B cell (primary cell): ENCODE data around the gene DENND5B. TPM values are rescaled to one million over a fixed set of nuclear protein-coding genes. Genes with fewer than 3 reads are reported as not detected.
A peak's percentile ranks its signal among the peaks of the same experiment; 100 is the strongest.

Source experiments
- ATAC-seq: fragments of 200-7000 bp; cut with Tn5 transposase; one replicate; pipeline ENCODE4 v1.10.0; 2021; ENCODE audit warnings: low read depth, mild to moderate bottlenecking, moderate number of reproducible peaks, moderate library complexity
- CTCF ChIA-PET: fragments of 350-600 bp; sonication (Branson Sonifier 250); formaldehyde crosslinking; loops from one replicate; lab custom pipeline; 2021; ENCODE audit warnings: antibody characterized with exemption, inconsistent platforms; lab: Charles Lee
- POLR2A ChIA-PET: fragments of 350-600 bp; sonication (Branson Sonifier 250); formaldehyde crosslinking; loops from one replicate; lab custom pipeline; 2021; ENCODE audit warnings: antibody characterized with exemption; lab: Charles Lee
- DNase-seq: peaks from one replicate; pipeline ENCODE4 v3.0.0; 2013
- H2AFZ ChIP-seq: 2 replicates; pipeline ENCODE4 v1.6.1; 2012; ENCODE audit warnings: mild to moderate bottlenecking, low read depth, low read length; ENCODE audit not compliant: insufficient read depth, poor library complexity, severe bottlenecking
- H3K27ac ChIP-seq, 2 donors: 1 replicate in 1 of 2; 2 replicates in 1 of 2; pipeline ENCODE4 v1.5.1; 2012 to 2013; ENCODE audit warnings: low read length in 2 of 2, mild to moderate bottlenecking in 2 of 2, moderate library complexity in 1 of 2
- H3K27me3 ChIP-seq, 4 experiments: fragments of 200-600 bp in 1 of 4; sonication (generic) in 1 of 4; replicated peaks in 1 of 4; 1 replicate in 2 of 4; 2 replicates in 2 of 4; pipeline versions ENCODE4 v1.6.1 to v1.7.0; 2013 to 2016; ENCODE audit warnings: low read length in 3 of 4, mild to moderate bottlenecking in 2 of 4, mixed read lengths in 1 of 4, moderate library complexity in 1 of 4; ENCODE audit not compliant: insufficient read depth in 4 of 4, control insufficient read depth in 3 of 4; ENCODE audit errors: control extremely low read depth in 1 of 4
- H3K36me3 ChIP-seq, 2 experiments: replicated peaks in 1 of 2; 1 replicate in 1 of 2; 2 replicates in 1 of 2; pipeline versions ENCODE4 v1.6.1 to v1.7.1; 2013; ENCODE audit warnings: low read length in 1 of 2; ENCODE audit not compliant: insufficient read depth in 2 of 2, control insufficient read depth in 1 of 2; ENCODE audit errors: control extremely low read depth in 1 of 2, extremely low read depth in 1 of 2
- H3K4me1 ChIP-seq, 2 donors: fragments of 200-600 bp in 1 of 2; sonication (generic) in 1 of 2; 1 replicate in 1 of 2; 2 replicates in 1 of 2; pipeline versions ENCODE4 v1.5.1 to v1.6.1; 2013 to 2017; ENCODE audit warnings: low read length in 2 of 2; ENCODE audit not compliant: control insufficient read depth in 2 of 2, insufficient read depth in 2 of 2
- H3K4me2 ChIP-seq: replicated peaks from 2 replicates; pipeline ENCODE3; 2012; ENCODE audit warnings: mild to moderate bottlenecking, low read depth, low read length; ENCODE audit not compliant: poor library complexity, severe bottlenecking
- H3K4me3 ChIP-seq, 5 experiments: fragments of 200-600 bp in 1 of 5; sonication (generic) in 1 of 5; 1 replicate in 3 of 5; 2 replicates in 2 of 5; pipeline versions ENCODE4 v1.5.1 to v1.7.0; 2011 to 2016; ENCODE audit warnings: low read length in 4 of 5, mild to moderate bottlenecking in 4 of 5, low read depth in 2 of 5, control low read depth in 1 of 5, moderate library complexity in 1 of 5; ENCODE audit not compliant: insufficient read depth in 1 of 5; ENCODE audit errors: control extremely low read depth in 1 of 5, extremely low read depth in 1 of 5
- H3K79me2 ChIP-seq: fragments of 200-600 bp; sonication (generic); one replicate; pipeline ENCODE4 v1.6.0; 2016; ENCODE audit warnings: low read length; ENCODE audit not compliant: control insufficient read depth, insufficient read depth
- H3K9ac ChIP-seq: fragments of 200-600 bp; sonication (generic); 2 replicates; pipeline ENCODE4 v1.6.1; 2017; ENCODE audit warnings: mild to moderate bottlenecking, low read length, moderate library complexity
- H3K9me3 ChIP-seq, 3 donors: one replicate each; pipeline versions ENCODE4 v1.6.1 to v1.7.1; 2013; ENCODE audit warnings: low read length in 2 of 3; ENCODE audit not compliant: control insufficient read depth in 2 of 3, insufficient read depth in 1 of 3; ENCODE audit errors: control extremely low read depth in 1 of 3
- H4K20me1 ChIP-seq: 2 replicates; pipeline ENCODE4 v1.6.0; 2012; ENCODE audit warnings: mild to moderate bottlenecking, low read length; ENCODE audit not compliant: insufficient read depth, control insufficient read depth, poor library complexity, severe bottlenecking
- H3K27ac Mint-ChIP-seq: one replicate; pipeline ENCODE4 v1.8.0; 2021; ENCODE audit warnings: mixed read lengths
- H3K27me3 Mint-ChIP-seq: one replicate; pipeline ENCODE4 v1.8.0; 2021; ENCODE audit warnings: mixed read lengths
- H3K4me1 Mint-ChIP-seq: one replicate; pipeline ENCODE4 v1.8.0; 2021; ENCODE audit warnings: mixed read lengths
- H3K4me3 Mint-ChIP-seq: one replicate; pipeline ENCODE4 v1.8.0; 2021; ENCODE audit warnings: mixed read lengths
- H3K9me3 Mint-ChIP-seq: one replicate; pipeline ENCODE4 v1.8.0; 2022; ENCODE audit warnings: mixed read lengths; ENCODE audit not compliant: insufficient read depth
- CTCF ChIP-seq: fragments of 200-600 bp; IDR thresholded peaks from one replicate; pipeline ENCODE4 v1.8.0; 2022; ENCODE audit warnings: antibody characterized with exemption, mild to moderate bottlenecking
- EZH2 ChIP-seq: IDR thresholded peaks from 2 replicates; pipeline ENCODE4 v1.6.1; 2012; ENCODE audit warnings: borderline replicate concordance, low read depth, mild to moderate bottlenecking, moderate library complexity, low read length; ENCODE audit not compliant: insufficient read depth, poor library complexity, severe bottlenecking
- WGBS: methylation state at CpG from one replicate; pipeline ENCODE4 v1.1.5; 2013; ENCODE audit warnings: missing lambda C conversion rate; ENCODE audit not compliant: insufficient coverage; 5-methylcytosine and 5-hydroxymethylcytosine counted together
- intact Hi-C: fragments of 100-400 bp; cut with micrococcal nuclease; formaldehyde crosslinking; loops from one replicate; pipeline ENCODE4 v1.10.0; 2022
- polyA plus RNA-seq: library from polyadenylated mRNA; depleted of rRNA; stranded (reverse); fragments of >200 nt; gene quantifications from 2 replicates; pipeline ENCODE4 v1.2.3, GENCODE V29; 2012
- total RNA-seq, 2 donors: library from RNA; stranded (reverse); fragments of 120-200 nt in 1 of 2; gene quantifications; 1 replicate in 1 of 2; 2 replicates in 1 of 2; pipeline versions ENCODE4 v1.2.3 to v1.2.4, GENCODE V29; 2013 to 2022

DENND5B gene
- total and polyA plus RNA-seq, 2 donors (not counting 1 experiment from before 2014, with no cell fraction given): 18.7 to 55.3 TPM

- Histone ChIP-seq H2AFZ (no peak overlapping the region), H3K9ac (no peak overlapping the region), H3K9me3 (peaks cover 2 to 9% (median 5%) of the 10 kb centered on the region in 3 donors), H3K27me3 (no peaks in the 10 kb centered on the region), H3K4me1 (peaks cover 57 to 70% of the 10 kb centered on the region in 2 donors), H3K36me3 (no peaks in the 10 kb centered on the region), H3K79me2 (peaks cover 32% of the 10 kb centered on the region), H3K4me3 (no peak overlapping the region), H3K27ac (no peak overlapping the region), H3K4me2 (peak overlapping the region; percentile 19), H4K20me1 (no peaks in the 10 kb centered on the region)
- Mint-ChIP-seq H3K9me3 (no peaks in the 10 kb centered on the region), H3K27ac (peak overlapping the region; percentile 67), H3K4me3 (no peak overlapping the region), H3K27me3 (no peaks in the 10 kb centered on the region), H3K4me1 (peaks cover 63% of the 10 kb centered on the region)
- CTCF ChIA-PET: interaction anchor here (1.0 to 1.6 kb wide), 4 partner anchors 8 to 197 kb away, joined by 3 to 4 read pairs (median 4); no protein-coding TSS in a partner anchor
- intact Hi-C loops: no loop called here
- ATAC-seq (no peak), DNase-seq (no peak)
- TF ChIP-seq EZH2 (no peak), CTCF (no peak)
- POLR2A ChIA-PET: no interaction called here
- 94% methylated on average over 3 of the region's 4 CpGs for WGBS
Observed at GRCh38 chr12:31600750-31601149, 9.8 kb upstream of the DENND5B start.

GRCh38 chr12:31600252-31600651 lies 9.3 kb upstream of the DENND5B start:
- intact Hi-C loops: no loop called here
- peak overlapping the region; percentile 67 for H3K27ac Mint-ChIP-seq
- peaks cover 64% of the 10 kb centered on the region for H3K4me1 Mint-ChIP-seq
- ATAC-seq: no peak
- POLR2A ChIA-PET: interaction anchor here (0.7 to 2.2 kb wide), 2 partner anchors 10 to 22 kb away, joined by 10 to 11 read pairs; partner anchors contain the start of gene DENND5B
- H3K9me3 Mint-ChIP-seq: no peaks in the 10 kb centered on the region
- peaks cover 57 to 70% of the 10 kb centered on the region in 2 donors for H3K4me1 ChIP-seq
- H3K4me3 Mint-ChIP-seq: no peak overlapping the region
- H3K9me3 ChIP-seq: peaks cover 0 to 5% (median 4%) of the 10 kb centered on the region in 3 donors
- no peak overlapping the region for H3K4me3 ChIP-seq
- no peaks in the 10 kb centered on the region for H3K27me3 ChIP-seq
- peaks cover 32% of the 10 kb centered on the region for H3K79me2 ChIP-seq
- peak; percentile 31 for DNase-seq
- H2AFZ ChIP-seq: no peak overlapping the region
- H3K9ac ChIP-seq: no peak overlapping the region
- H3K27me3 Mint-ChIP-seq: no peaks in the 10 kb centered on the region
- CTCF ChIA-PET: interaction anchor here (1.0 to 1.6 kb wide), 3 partner anchors 8 to 196 kb away, joined by 3 to 4 read pairs (median 3); no protein-coding TSS in a partner anchor
- H3K4me2 ChIP-seq: peak overlapping the region; percentile 19
- H4K20me1 ChIP-seq: no peaks in the 10 kb centered on the region
- H3K36me3 ChIP-seq: no peaks in the 10 kb centered on the region
- no peak overlapping the region for H3K27ac ChIP-seq
- 0% methylated on average over 1 of the region's 5 CpGs for WGBS
- TF ChIP-seq EZH2: no peak
- no peak for TF ChIP-seq CTCF
